ENCODE measurements around the gene PDP2. TPM values are rescaled to one million over a fixed set of nuclear protein-coding genes. Genes with fewer than 3 reads are reported as not detected.

Gene PDP2
- polyA plus RNA-seq, 1 of the 3 experiments (the other 2 are of a cell fraction): 4.7 TPM

GRCh38 chr16:66908762-66909559, 28.6 kb downstream of the PDP2 start (continued):
- TF ChIP-seq JUND (IDR thresholded peaks at IDR 0.05): no peak
- no peak for TF ChIP-seq EZH2phosphoT487 (IDR thresholded peaks at IDR 0.05; ENCODE audit: borderline replicate concordance, low read depth)
- TF ChIP-seq NFIC (IDR thresholded peaks at IDR 0.05; ENCODE audit: borderline replicate concordance): no peak
- TF ChIP-seq RXRA (IDR thresholded peaks at IDR 0.05; ENCODE audit: borderline replicate concordance, low read depth): no peak
- no peak for TF ChIP-seq TAF1 (IDR thresholded peaks at IDR 0.05; ENCODE audit: borderline replicate concordance, low read depth, low read length)
- TF ChIP-seq SMC3 (IDR thresholded peaks at IDR 0.05; ENCODE audit: low read depth, low read length): no peak
- TF ChIP-seq SIN3A (IDR thresholded peaks at IDR 0.05; ENCODE audit: borderline replicate concordance, low read depth, low read length): no peak
- no peak for TF ChIP-seq TCF12 (IDR thresholded peaks at IDR 0.05)
- TF ChIP-seq RFX5 (IDR thresholded peaks at IDR 0.05; ENCODE audit: low read length): no peak

- Histone ChIP-seq H3K27me3 (ENCODE audit: insufficient read depth) (no peaks in the 10 kb centered on the region), H3K9me2 (no peaks in the 10 kb centered on the region), H3K9ac (no peak overlapping the region), H3K4me3 (ENCODE audit: low read depth in 2 of 2, low read length in 1 of 2) (no peak overlapping the region), H3K36me3 (replicated peaks in 1 of 2; ENCODE audit: control insufficient read depth in 1 of 2, insufficient read depth in 2 of 2, low read length in 1 of 2) (no peaks in the 10 kb centered on the region), H3K4me1 (ENCODE audit: control insufficient read depth in 1 of 2, insufficient read depth in 2 of 2, low read depth in 1 of 2, low read length in 1 of 2) (no peaks in the 10 kb centered on the region; a peak in 1 of 4 replicates), H3K9me3 (no peaks in the 10 kb centered on the region), H3K79me2 (ENCODE audit: insufficient read depth) (no peaks in the 10 kb centered on the region), H3K27ac (ENCODE audit: low read depth in 2 of 2, low read length in 1 of 2) (no peak overlapping the region), H3K4me2 (no peak overlapping the region), H3F3A (replicated peaks; ENCODE audit: insufficient read depth) (no peaks in the 10 kb centered on the region), H2AFZ (ENCODE audit: low read depth) (no peak overlapping the region), H4K20me1 (ENCODE audit: insufficient read depth) (no peaks in the 10 kb centered on the region)
- TF ChIP-seq FOXM1 (IDR thresholded peaks at IDR 0.05; ENCODE audit: low read depth) (no peak), CTCF (IDR thresholded peaks at IDR 0.05) (no peak), POLR2AphosphoS5 (IDR thresholded peaks at IDR 0.05; ENCODE audit: low read depth, low read length) (no peak), REST (IDR thresholded peaks at IDR 0.05; ENCODE audit: low read depth, low read length) (no peak), TEAD4 (IDR thresholded peaks at IDR 0.05; ENCODE audit: borderline replicate concordance, insufficient read depth) (no peak), TAF1 (IDR thresholded peaks at IDR 0.05; ENCODE audit: borderline replicate concordance, low read depth, low read length) (no peak), FOSL2 (IDR thresholded peaks at IDR 0.05; ENCODE audit: borderline replicate concordance, low read depth) (no peak), SMC3 (IDR thresholded peaks at IDR 0.05; ENCODE audit: low read depth, low read length) (no peak), JUND (IDR thresholded peaks at IDR 0.05) (no peak), USF1 (IDR thresholded peaks at IDR 0.05; ENCODE audit: borderline replicate concordance, low read depth) (no peak), EZH2phosphoT487 (IDR thresholded peaks at IDR 0.05; ENCODE audit: borderline replicate concordance, low read depth) (no peak), SIN3A (IDR thresholded peaks at IDR 0.05; ENCODE audit: borderline replicate concordance, low read depth, low read length) (no peak), RAD21 (IDR thresholded peaks at IDR 0.05; ENCODE audit: low read length) (no peak), FOXJ3 (CRISPR knock-in tag; IDR thresholded peaks at IDR 0.05) (no peak), ELF1 (IDR thresholded peaks at IDR 0.05) (no peak)
- ChIA-PET CTCF (interaction anchor here (0.6 to 5.7 kb wide), 12 partner anchors 8 to 80 kb away, joined by 3 to 40 read pairs (median 6); partner anchors contain the start of genes CDH16, CES3, NAE1 and PDP2), POLR2A (interaction anchor here (1.0 kb wide), 1 partner anchor 21 kb away, joined by 3 read pairs; no protein-coding TSS in a partner anchor)
- no peak for DNase-seq
- WGBS (ENCODE audit: low lambda C conversion rate): 51% methylated on average over 8 of the region's 14 CpGs
Observed at GRCh38 chr16:66910175-66910940, 30.0 kb downstream of the PDP2 start.
